ACHN (cell line): ENCODE results near the gene MAB21L4.

Experiments used
- DNase-seq: peaks from one replicate; pipeline ENCODE4 v3.0.0-alpha.2; 2015
- in situ Hi-C: cut with HindIII; loops from 2 replicates; pipeline ENCODE4 v1.10.0; 2017; ENCODE audit warnings: low sequenced_read_pairs, low pct_ligation_motif_present, low pct_unique_long_range_greater_than_20kb

The MAB21L4 gene

GRCh38 chr2:240915526-240916341, 19.8 kb upstream of the MAB21L4 start:
- no peak for DNase-seq
- in situ Hi-C loops = no loop called here

- no peak for DNase-seq
- in situ Hi-C loops = no loop called here
Measured at GRCh38 chr2:240914645-240915525, 18.9 kb upstream of the MAB21L4 start.

- DNase-seq = peak; percentile 55
- in situ Hi-C loops = no loop called here
Measured at GRCh38 chr2:240913810-240914644, 18.1 kb upstream of the MAB21L4 start.

- in situ Hi-C loops = no loop called here
- DNase-seq = no peak
Measured at GRCh38 chr2:240912878-240913809, 17.2 kb upstream of the MAB21L4 start.

- in situ Hi-C loops = no loop called here
- no peak for DNase-seq
Measured at GRCh38 chr2:240911641-240912265, 15.8 kb upstream of the MAB21L4 start.

- DNase-seq = no peak
- in situ Hi-C loops = no loop called here
Measured at GRCh38 chr2:240909216-240909974, 13.4 kb upstream of the MAB21L4 start.

GRCh38 chr2:240906911-240907590, 11.1 kb upstream of the MAB21L4 start:
- in situ Hi-C loops = no loop called here
- no peak for DNase-seq

GRCh38 chr2:240906141-240906910, 10.4 kb upstream of the MAB21L4 start, which contains the start of gene CROCC2:
Gene CROCC2 (plus strand): TSS chr2:240906336. CDS start chr2:240906514, 178 bp downstream.
- in situ Hi-C loops = no loop called here
- no peak for DNase-seq

- no peak for DNase-seq
- in situ Hi-C loops = no loop called here
Measured at GRCh38 chr2:240905176-240905781, 9.3 kb upstream of the MAB21L4 start.

GRCh38 chr2:240904216-240905175, 8.5 kb upstream of the MAB21L4 start:
- no peak for DNase-seq
- in situ Hi-C loops = no loop called here

- in situ Hi-C loops = no loop called here
- DNase-seq = no peak
Measured at GRCh38 chr2:240903191-240904060, 7.5 kb upstream of the MAB21L4 start.

- in situ Hi-C loops = no loop called here
- no peak for DNase-seq
Measured at GRCh38 chr2:240902615-240903041, 6.7 kb upstream of the MAB21L4 start.

- DNase-seq = no peak
Measured at GRCh38 chr2:240901986-240902614, 6.1 kb upstream of the MAB21L4 start.

More at GRCh38 chr2:240901986-240902614, 6.1 kb upstream of the MAB21L4 start:
- in situ Hi-C loops = no loop called here
